ENCODE data around the gene PLCD4.

GRCh38 chr2:218557941-218558340 lies 49.8 kb upstream of the PLCD4 start:
- TF ChIP-seq, protein P1, sequence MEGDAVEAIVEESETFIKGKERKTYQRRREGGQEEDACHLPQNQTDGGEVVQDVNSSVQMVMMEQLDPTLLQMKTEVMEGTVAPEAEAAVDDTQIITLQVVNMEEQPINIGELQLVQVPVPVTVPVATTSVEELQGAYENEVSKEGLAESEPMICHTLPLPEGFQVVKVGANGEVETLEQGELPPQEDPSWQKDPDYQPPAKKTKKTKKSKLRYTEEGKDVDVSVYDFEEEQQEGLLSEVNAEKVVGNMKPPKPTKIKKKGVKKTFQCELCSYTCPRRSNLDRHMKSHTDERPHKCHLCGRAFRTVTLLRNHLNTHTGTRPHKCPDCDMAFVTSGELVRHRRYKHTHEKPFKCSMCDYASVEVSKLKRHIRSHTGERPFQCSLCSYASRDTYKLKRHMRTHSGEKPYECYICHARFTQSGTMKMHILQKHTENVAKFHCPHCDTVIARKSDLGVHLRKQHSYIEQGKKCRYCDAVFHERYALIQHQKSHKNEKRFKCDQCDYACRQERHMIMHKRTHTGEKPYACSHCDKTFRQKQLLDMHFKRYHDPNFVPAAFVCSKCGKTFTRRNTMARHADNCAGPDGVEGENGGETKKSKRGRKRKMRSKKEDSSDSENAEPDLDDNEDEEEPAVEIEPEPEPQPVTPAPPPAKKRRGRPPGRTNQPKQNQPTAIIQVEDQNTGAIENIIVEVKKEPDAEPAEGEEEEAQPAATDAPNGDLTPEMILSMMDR (conservative IDR thresholded peaks at IDR 0.05; ENCODE audit: low read depth, low read length), result no peak
- TF ChIP-seq EZH2 (IDR thresholded peaks at IDR 0.05; ENCODE audit: low read length, unreplicated experiment) (no peak), EZH2phosphoT487 (IDR thresholded peaks at IDR 0.05; ENCODE audit: borderline replicate concordance, low read length) (no peak)

Data from PC-3 (cell line).